Smooth muscle cell (in vitro differentiated cells): ENCODE data around the gene FNDC3B. TPM values are rescaled to one million over a fixed set of nuclear protein-coding genes. Genes with fewer than 3 reads are reported as not detected.

Experiments
- DNase-seq: peaks from one replicate; lab custom pipeline; 2025; ENCODE audit not compliant: unreplicated experiment; lab: John Stamatoyannopoulos, UW
- H2AFZ ChIP-seq: fragments of 200-600 bp; sonication (generic); 2 replicates; pipeline ENCODE4 v1.6.0; 2016; ENCODE audit warnings: antibody characterized with exemption, low read depth, mild to moderate bottlenecking
- H3F3A ChIP-seq: fragments of 200-600 bp; sonication (generic); 2 replicates; pipeline ENCODE4 v1.6.0; 2017; ENCODE audit warnings: antibody characterized with exemption, low read depth
- H3K27ac ChIP-seq: fragments of 200-600 bp; sonication (generic); 2 replicates; pipeline ENCODE4 v1.5.1; 2016; ENCODE audit warnings: low read depth, mild to moderate bottlenecking
- H3K27me3 ChIP-seq: fragments of 200-600 bp; sonication (generic); 2 replicates; pipeline ENCODE4 v1.6.1; 2016; ENCODE audit warnings: low read depth, mild to moderate bottlenecking
- H3K36me3 ChIP-seq: fragments of 200-600 bp; sonication (generic); 2 replicates; pipeline ENCODE4 v1.5.1; 2016; ENCODE audit warnings: low read depth
- H3K4me1 ChIP-seq: fragments of 200-600 bp; sonication (generic); 2 replicates; pipeline ENCODE4 v1.5.1; 2016; ENCODE audit warnings: low read depth
- H3K4me2 ChIP-seq: fragments of 200-600 bp; sonication (generic); 2 replicates; pipeline ENCODE4 v1.6.0; 2016; ENCODE audit warnings: mild to moderate bottlenecking
- H3K4me3 ChIP-seq: fragments of 200-600 bp; sonication (generic); 2 replicates; pipeline ENCODE4 v1.5.1; 2016; ENCODE audit warnings: mild to moderate bottlenecking
- H3K79me2 ChIP-seq: fragments of 200-600 bp; sonication (generic); 2 replicates; pipeline ENCODE4 v1.6.0; 2016; ENCODE audit warnings: low read depth, mild to moderate bottlenecking
- H3K9ac ChIP-seq: fragments of 200-600 bp; sonication (generic); 2 replicates; pipeline ENCODE4 v1.6.0; 2016; ENCODE audit warnings: low read depth
- H3K9me3 ChIP-seq: fragments of 200-600 bp; sonication (generic); replicated peaks from 2 replicates; pipeline ENCODE4 v1.5.1; 2016; ENCODE audit warnings: low read depth
- H4K20me1 ChIP-seq: fragments of 200-600 bp; sonication (generic); 2 replicates; pipeline ENCODE4 v1.6.0; 2016; ENCODE audit warnings: low read depth
- CTCF ChIP-seq: fragments of 200-600 bp; sonication (generic); IDR thresholded peaks from 2 replicates; pipeline ENCODE4 v1.5.1; 2017; ENCODE audit warnings: borderline replicate concordance, mild to moderate bottlenecking, antibody characterized with exemption; ENCODE audit not compliant: insufficient read depth, poor library complexity, severe bottlenecking
- WGBS: methylation state at CpG from one replicate; pipeline ENCODE4 v1.1.7; 2016; ENCODE audit warnings: low lambda C conversion rate; 5-methylcytosine and 5-hydroxymethylcytosine counted together
- polyA plus RNA-seq: library from polyadenylated mRNA; unstranded; fragments of >200 nt; fragmentation: Nextera tagmentation; extraction: Ambion mirVana; gene quantifications from 2 replicates; pipeline ENCODE4 v1.2.1, GENCODE V29; 2016
- total RNA-seq: library from RNA; depleted of rRNA; stranded (reverse); fragments of >200 nt; gene quantifications from 2 replicates; pipeline ENCODE4 v1.2.3, GENCODE V29; 2014

FNDC3B gene
- total and polyA plus RNA-seq, 2 experiments from 2014 or later = 149 to 294 TPM

GRCh38 chr3:172394692-172395091, 355.3 kb downstream of the FNDC3B start:
- WGBS = 95% methylated on average over 2 of the region's 2 CpGs
- no peaks in the 10 kb centered on the region for H3K4me1 ChIP-seq
- H3K27me3 ChIP-seq = no peaks in the 10 kb centered on the region
- H3F3A ChIP-seq = peaks cover 36% of the 10 kb centered on the region
- H3K4me2 ChIP-seq = no peak overlapping the region
- no peaks in the 10 kb centered on the region for H3K9me3 ChIP-seq
- H4K20me1 ChIP-seq = peaks cover 94% of the 10 kb centered on the region
- no peak overlapping the region for H3K9ac ChIP-seq
- H3K36me3 ChIP-seq = peaks cover 19% of the 10 kb centered on the region
- DNase-seq = no peak
- H3K27ac ChIP-seq = peak overlapping the region; percentile 9
- peaks cover 25% of the 10 kb centered on the region for H3K79me2 ChIP-seq
- TF ChIP-seq CTCF = no peak
- H2AFZ ChIP-seq = no peak overlapping the region
- H3K4me3 ChIP-seq = no peak overlapping the region

GRCh38 chr3:172396400-172396799, 357.0 kb downstream of the FNDC3B start:
- Histone ChIP-seq H3K9me3 (no peaks in the 10 kb centered on the region), H3K79me2 (peaks cover 16% of the 10 kb centered on the region), H3F3A (peaks cover 24% of the 10 kb centered on the region), H3K4me1 (no peaks in the 10 kb centered on the region), H3K9ac (no peak overlapping the region), H3K4me3 (no peak overlapping the region), H4K20me1 (peaks cover 83% of the 10 kb centered on the region), H3K27ac (no peak overlapping the region), H2AFZ (no peak overlapping the region), H3K36me3 (peaks cover 25% of the 10 kb centered on the region), H3K27me3 (no peaks in the 10 kb centered on the region), H3K4me2 (no peak overlapping the region)
- TF ChIP-seq CTCF = no peak
- 90% methylated on average over 7 of the region's 7 CpGs for WGBS
- DNase-seq = no peak

- no peak overlapping the region for H3K4me2 ChIP-seq
- DNase-seq = no peak
- no peak overlapping the region for H2AFZ ChIP-seq
- no peaks in the 10 kb centered on the region for H3K9me3 ChIP-seq
- no peaks in the 10 kb centered on the region for H3K27me3 ChIP-seq
- peaks cover 71% of the 10 kb centered on the region for H4K20me1 ChIP-seq
- peaks cover 19% of the 10 kb centered on the region for H3F3A ChIP-seq
- TF ChIP-seq CTCF = no peak
- peaks cover 22% of the 10 kb centered on the region for H3K36me3 ChIP-seq
- WGBS = 36% methylated on average over 1 of the region's 1 CpG
- no peak overlapping the region for H3K9ac ChIP-seq
- no peak overlapping the region for H3K4me3 ChIP-seq
- no peaks in the 10 kb centered on the region for H3K4me1 ChIP-seq
- peaks cover 16% of the 10 kb centered on the region for H3K79me2 ChIP-seq
- H3K27ac ChIP-seq = peak overlapping the region; percentile 26
Observed at GRCh38 chr3:172397716-172398405, 358.5 kb downstream of the FNDC3B start.

GRCh38 chr3:172398484-172398883, 359.1 kb downstream of the FNDC3B start:
- no peak overlapping the region for H3K27ac ChIP-seq
- peaks cover 22% of the 10 kb centered on the region for H3K36me3 ChIP-seq
- H3K4me2 ChIP-seq = no peak overlapping the region
- no peak overlapping the region for H3K9ac ChIP-seq
- DNase-seq = no peak
- H3K9me3 ChIP-seq = no peaks in the 10 kb centered on the region
- H3K4me1 ChIP-seq = no peaks in the 10 kb centered on the region
- no peak overlapping the region for H2AFZ ChIP-seq
- WGBS = 98% methylated on average over 4 of the region's 4 CpGs
- no peak for TF ChIP-seq CTCF
- H3F3A ChIP-seq = peaks cover 26% of the 10 kb centered on the region
- no peaks in the 10 kb centered on the region for H3K27me3 ChIP-seq
- H4K20me1 ChIP-seq = peaks cover 65% of the 10 kb centered on the region
- H3K4me3 ChIP-seq = no peak overlapping the region
- peaks cover 16% of the 10 kb centered on the region for H3K79me2 ChIP-seq
